Liver (tissue), 3 donors: ENCODE measurements around the gene CCDC83.

Experiments used
- EGR1 ChIP-seq, 2 donors: IDR thresholded peaks; 2 replicates each; pipeline ENCODE4 v1.6.1; 2016 to 2018; ENCODE audit warnings: antibody characterized with exemption in 2 of 2, low read depth in 2 of 2
- HNF4A ChIP-seq, 2 donors: conservative IDR thresholded peaks; 2 replicates each; pipeline ENCODE4 v1.6.1; 2016; ENCODE audit warnings: antibody characterized with exemption in 2 of 2, mild to moderate bottlenecking in 2 of 2
- JUND ChIP-seq, 2 donors: IDR thresholded peaks; 2 replicates each; pipeline ENCODE4 v1.6.1; 2016; ENCODE audit warnings: antibody characterized with exemption in 2 of 2
- RAD21 ChIP-seq, 2 donors: IDR thresholded peaks; 2 replicates each; pipeline ENCODE4 v1.6.1; 2016; ENCODE audit warnings: antibody characterized with exemption in 2 of 2, mild to moderate bottlenecking in 2 of 2
- RXRA ChIP-seq, 2 donors: IDR thresholded peaks; 2 replicates each; pipeline ENCODE4 v1.6.1; 2017 to 2018; ENCODE audit warnings: antibody characterized with exemption in 2 of 2, mild to moderate bottlenecking in 1 of 2
- YY1 ChIP-seq: IDR thresholded peaks from 2 replicates; pipeline ENCODE4 v1.6.1; 2016; ENCODE audit warnings: antibody characterized with exemption, mild to moderate bottlenecking
- TF ChIP-seq, protein P1 (sequence below): fragments of 150-350 bp; IDR thresholded peaks from 2 replicates; pipeline ENCODE4 v1.5.1; 2017; ENCODE audit warnings: improper control_type of control experiment, low read depth, low read length; ENCODE audit not compliant: missing input control
- TF ChIP-seq, protein P2 (sequence below): IDR thresholded peaks from 2 replicates; pipeline ENCODE4 v1.6.1; 2016; ENCODE audit warnings: antibody characterized with exemption, mild to moderate bottlenecking
- TF ChIP-seq, protein P3 (sequence below): IDR thresholded peaks from 2 replicates; pipeline ENCODE4 v1.6.1; 2016; ENCODE audit warnings: antibody characterized with exemption
- TF ChIP-seq, protein P4 (sequence below): IDR thresholded peaks from 2 replicates; pipeline ENCODE4 v1.6.1; 2016; ENCODE audit warnings: antibody characterized with exemption
- TF ChIP-seq, protein P5 (sequence below): IDR thresholded peaks from 2 replicates; pipeline ENCODE4 v1.6.1; 2016; ENCODE audit warnings: antibody characterized with exemption
- donor health status: healthy.
- donor health status: healthy.

DNA sequence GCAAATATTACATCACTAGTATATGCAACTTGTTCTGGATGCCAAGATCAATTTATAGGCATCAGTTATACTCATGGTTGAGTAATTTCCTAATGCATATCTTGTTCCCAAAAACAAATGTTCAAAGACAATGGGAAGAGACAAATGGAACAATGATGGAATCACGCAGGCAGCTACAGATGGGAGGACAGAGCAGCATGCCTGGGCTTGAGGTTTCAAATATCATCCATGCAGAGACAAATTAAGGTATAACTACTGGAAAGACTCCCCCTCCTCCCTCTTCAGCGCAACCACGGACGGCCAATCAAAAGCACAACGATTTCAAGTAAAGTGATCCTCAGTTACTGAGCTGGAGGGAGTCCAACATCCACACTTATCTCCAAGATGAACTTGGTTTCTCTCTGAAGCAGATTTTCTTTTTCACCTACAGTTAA lies 106.8 kb downstream of the CCDC83 start:
- TF ChIP-seq, protein P1, sequence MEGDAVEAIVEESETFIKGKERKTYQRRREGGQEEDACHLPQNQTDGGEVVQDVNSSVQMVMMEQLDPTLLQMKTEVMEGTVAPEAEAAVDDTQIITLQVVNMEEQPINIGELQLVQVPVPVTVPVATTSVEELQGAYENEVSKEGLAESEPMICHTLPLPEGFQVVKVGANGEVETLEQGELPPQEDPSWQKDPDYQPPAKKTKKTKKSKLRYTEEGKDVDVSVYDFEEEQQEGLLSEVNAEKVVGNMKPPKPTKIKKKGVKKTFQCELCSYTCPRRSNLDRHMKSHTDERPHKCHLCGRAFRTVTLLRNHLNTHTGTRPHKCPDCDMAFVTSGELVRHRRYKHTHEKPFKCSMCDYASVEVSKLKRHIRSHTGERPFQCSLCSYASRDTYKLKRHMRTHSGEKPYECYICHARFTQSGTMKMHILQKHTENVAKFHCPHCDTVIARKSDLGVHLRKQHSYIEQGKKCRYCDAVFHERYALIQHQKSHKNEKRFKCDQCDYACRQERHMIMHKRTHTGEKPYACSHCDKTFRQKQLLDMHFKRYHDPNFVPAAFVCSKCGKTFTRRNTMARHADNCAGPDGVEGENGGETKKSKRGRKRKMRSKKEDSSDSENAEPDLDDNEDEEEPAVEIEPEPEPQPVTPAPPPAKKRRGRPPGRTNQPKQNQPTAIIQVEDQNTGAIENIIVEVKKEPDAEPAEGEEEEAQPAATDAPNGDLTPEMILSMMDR = no peak
- TF ChIP-seq, protein P2, sequence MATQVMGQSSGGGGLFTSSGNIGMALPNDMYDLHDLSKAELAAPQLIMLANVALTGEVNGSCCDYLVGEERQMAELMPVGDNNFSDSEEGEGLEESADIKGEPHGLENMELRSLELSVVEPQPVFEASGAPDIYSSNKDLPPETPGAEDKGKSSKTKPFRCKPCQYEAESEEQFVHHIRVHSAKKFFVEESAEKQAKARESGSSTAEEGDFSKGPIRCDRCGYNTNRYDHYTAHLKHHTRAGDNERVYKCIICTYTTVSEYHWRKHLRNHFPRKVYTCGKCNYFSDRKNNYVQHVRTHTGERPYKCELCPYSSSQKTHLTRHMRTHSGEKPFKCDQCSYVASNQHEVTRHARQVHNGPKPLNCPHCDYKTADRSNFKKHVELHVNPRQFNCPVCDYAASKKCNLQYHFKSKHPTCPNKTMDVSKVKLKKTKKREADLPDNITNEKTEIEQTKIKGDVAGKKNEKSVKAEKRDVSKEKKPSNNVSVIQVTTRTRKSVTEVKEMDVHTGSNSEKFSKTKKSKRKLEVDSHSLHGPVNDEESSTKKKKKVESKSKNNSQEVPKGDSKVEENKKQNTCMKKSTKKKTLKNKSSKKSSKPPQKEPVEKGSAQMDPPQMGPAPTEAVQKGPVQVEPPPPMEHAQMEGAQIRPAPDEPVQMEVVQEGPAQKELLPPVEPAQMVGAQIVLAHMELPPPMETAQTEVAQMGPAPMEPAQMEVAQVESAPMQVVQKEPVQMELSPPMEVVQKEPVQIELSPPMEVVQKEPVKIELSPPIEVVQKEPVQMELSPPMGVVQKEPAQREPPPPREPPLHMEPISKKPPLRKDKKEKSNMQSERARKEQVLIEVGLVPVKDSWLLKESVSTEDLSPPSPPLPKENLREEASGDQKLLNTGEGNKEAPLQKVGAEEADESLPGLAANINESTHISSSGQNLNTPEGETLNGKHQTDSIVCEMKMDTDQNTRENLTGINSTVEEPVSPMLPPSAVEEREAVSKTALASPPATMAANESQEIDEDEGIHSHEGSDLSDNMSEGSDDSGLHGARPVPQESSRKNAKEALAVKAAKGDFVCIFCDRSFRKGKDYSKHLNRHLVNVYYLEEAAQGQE = no peak
- TF ChIP-seq, protein P3, sequence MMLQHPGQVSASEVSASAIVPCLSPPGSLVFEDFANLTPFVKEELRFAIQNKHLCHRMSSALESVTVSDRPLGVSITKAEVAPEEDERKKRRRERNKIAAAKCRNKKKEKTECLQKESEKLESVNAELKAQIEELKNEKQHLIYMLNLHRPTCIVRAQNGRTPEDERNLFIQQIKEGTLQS = no peak
- TF ChIP-seq RXRA (IDR thresholded peaks at IDR 0.05) (no peak), YY1 (no peak), RAD21 (IDR thresholded peaks at IDR 0.05) (no peak), JUND (IDR thresholded peaks at IDR 0.05) (no peak), EGR1 (IDR thresholded peaks at IDR 0.05; ENCODE audit: low read depth in 2 of 2) (no peak), HNF4A (conservative IDR thresholded peaks at IDR 0.05) (no peak)
- TF ChIP-seq, protein P4, sequence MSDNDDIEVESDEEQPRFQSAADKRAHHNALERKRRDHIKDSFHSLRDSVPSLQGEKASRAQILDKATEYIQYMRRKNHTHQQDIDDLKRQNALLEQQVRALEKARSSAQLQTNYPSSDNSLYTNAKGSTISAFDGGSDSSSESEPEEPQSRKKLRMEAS = no peak
- TF ChIP-seq, protein P5, sequence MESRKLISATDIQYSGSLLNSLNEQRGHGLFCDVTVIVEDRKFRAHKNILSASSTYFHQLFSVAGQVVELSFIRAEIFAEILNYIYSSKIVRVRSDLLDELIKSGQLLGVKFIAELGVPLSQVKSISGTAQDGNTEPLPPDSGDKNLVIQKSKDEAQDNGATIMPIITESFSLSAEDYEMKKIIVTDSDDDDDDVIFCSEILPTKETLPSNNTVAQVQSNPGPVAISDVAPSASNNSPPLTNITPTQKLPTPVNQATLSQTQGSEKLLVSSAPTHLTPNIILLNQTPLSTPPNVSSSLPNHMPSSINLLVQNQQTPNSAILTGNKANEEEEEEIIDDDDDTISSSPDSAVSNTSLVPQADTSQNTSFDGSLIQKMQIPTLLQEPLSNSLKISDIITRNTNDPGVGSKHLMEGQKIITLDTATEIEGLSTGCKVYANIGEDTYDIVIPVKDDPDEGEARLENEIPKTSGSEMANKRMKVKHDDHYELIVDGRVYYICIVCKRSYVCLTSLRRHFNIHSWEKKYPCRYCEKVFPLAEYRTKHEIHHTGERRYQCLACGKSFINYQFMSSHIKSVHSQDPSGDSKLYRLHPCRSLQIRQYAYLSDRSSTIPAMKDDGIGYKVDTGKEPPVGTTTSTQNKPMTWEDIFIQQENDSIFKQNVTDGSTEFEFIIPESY = no peak
